MV-4-11 (cell line): ENCODE measurements around the gene AP2A2.
"Not testable (repeated sequence)": the region's sequence is repeated elsewhere in the genome, so short reads cannot be mapped to it uniquely, and the experiment has no call there.

Experiments
- DNase-seq: peaks from one replicate; lab custom pipeline; 2025; lab: John Stamatoyannopoulos, UW

AP2A2 gene

DNA sequence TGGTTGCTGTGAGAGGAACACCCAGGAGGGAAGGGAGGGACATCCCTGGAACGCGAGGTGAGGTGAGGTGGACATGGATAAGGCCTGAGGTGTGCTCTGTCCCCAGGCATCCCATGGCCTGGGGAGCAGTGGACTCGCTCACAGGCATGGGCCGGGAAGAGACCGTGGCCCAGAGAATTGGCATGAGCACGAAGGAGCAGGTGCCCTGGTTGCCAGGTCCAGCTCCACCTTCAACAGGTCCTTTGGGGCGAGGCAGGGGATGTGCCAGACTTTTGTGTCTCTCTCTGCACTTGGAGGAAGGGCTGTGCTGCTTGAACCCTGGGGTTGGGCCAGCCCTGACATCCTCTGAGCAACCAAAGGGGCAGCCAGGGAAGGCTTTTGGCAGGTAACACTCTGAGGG, 89.4 kb downstream of the AP2A2 start:
- no peak for DNase-seq

DNA sequence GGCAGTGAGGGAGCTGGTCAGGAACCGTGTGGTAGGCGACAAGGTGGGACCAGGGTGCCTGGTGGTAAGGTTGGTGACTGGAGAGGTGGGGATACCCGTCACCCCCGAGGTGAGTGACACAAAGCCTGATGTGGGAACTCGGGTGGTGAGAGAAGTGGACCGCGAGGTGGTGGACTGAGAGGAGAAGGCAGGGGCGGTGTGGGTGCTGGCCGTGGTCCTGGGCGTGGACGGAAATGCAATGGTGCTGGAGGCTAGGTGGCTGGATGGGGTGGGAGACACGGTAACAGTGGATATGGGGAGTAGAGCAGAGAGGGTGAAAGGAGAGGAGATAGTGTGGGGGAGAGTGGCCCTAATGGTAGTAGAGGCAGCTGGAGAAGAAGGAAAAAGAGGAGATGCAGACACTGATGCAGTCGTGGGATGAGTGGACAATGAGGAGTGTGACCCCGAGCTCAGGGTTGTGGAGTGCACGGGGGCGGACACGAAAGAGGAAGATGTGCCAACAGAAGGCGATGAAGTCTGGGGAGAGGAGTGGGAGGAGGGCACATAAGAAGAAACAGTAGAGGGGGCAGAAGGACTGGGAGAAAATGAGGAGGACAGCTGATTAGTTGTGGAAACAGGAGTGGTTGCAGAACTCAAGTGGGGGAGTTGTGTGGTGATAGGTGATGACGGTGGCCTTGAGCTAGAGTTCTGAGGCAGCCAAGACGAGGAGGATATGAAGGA, 90.3 kb downstream of the AP2A2 start:
- no peak for DNase-seq

- DNase-seq = not testable (repeated sequence)
Measured at GRCh38 chr11:1016610-1017126, 91.0 kb downstream of the AP2A2 start.

DNA sequence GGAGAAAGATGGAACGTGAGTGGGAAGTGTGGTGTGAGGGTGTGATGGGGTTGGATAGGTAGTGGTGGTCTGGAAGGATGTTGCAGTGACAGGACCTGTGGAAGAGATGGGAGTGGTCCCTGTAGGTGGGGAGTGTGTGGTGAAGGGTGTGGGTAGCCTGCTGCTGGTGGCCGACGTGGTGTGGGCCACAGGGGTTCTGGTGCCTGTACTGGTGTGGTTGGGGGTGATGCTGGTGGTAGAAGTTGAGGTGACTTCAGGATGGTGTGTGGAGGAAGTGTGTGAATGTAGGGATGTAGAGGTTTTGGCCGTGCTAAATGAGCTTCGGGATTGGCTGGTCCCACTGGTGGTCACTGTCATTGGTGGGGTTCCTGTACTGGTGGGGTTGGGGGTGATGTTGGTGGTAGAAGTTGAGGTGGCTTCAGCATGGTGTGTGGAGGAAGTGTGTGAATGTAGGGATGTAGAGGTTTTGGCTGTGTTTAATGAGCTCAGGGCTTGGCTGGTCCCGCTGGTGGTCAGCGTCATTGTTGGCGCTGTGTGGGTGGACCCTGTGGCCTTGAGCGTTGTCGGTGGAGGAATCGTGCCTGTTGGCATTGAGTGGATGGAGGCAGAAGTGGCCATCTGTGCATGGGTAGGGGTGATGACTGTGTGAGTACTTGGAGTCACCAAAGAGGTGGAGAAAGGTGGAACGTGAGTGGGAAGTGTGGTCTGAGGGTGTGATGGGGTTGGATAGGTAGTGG, 91.8 kb downstream of the AP2A2 start:
- no peak for DNase-seq

GRCh38 chr11:1018091-1018490, 92.4 kb downstream of the AP2A2 start:
- no peak for DNase-seq

DNA sequence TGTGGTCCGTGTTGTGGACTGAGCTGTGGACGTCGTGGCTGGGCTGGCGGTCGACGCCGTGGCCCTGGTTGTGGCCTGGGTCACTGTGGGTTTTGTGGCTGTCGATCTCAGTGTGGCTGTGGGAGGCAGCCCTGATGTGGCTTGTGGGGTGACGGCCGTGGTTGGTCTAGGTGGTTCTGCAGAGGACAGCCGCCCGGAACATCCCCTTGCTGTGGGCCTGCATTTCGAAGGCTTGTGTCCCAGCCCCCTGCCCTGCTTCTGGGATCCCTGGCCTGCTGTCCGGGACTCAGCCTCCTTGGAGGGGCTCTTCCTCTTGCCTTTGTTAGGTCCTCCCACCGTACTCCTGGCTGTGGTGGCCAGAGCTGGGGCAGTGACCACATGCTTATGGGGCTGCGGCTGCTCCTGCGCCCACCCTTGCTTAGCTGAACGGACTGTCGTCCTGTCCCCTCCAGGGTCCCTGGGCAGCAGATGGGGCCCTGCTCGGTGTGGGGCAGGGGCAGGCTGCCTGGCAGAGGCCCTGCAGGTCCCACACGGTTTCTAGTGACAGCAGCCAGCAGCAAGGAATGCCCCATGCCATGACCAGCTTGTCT, 93.7 kb downstream of the AP2A2 start:
- DNase-seq = no peak

DNA sequence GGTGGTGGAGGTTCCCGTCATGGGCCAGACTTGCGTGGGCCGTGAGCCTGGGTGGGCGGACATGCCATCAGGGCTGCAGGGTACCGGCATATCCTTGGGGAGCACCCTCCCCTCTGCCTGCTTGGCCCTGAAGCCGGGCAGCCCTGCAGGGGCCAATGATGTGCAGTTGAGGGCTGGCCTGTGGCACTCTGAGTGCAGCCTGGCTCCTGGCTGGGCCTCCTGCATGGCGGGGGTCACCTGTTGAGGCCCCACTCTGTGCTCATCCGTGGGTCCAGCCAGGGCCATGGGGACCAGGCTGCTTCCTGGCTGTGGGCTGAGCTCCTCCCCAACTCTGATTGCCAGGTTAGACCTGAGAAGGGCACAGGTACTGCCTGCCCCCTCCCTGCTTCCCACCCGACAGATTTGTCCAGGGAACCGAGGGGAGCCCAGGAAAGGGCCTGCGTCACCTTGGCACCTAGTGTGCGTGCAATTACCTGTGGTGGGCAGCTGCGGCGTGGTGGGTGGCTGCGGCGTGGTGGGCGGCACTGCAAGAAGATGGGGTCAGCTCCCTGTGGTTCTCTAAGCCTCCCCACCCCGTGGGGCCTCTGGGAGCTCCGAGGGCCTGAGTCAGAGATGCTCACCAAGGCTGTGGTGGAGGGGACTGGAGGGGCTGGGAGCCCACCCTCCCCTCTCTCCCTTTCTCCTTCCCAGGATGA, 94.7 kb downstream of the AP2A2 start:
- no peak for DNase-seq

DNA sequence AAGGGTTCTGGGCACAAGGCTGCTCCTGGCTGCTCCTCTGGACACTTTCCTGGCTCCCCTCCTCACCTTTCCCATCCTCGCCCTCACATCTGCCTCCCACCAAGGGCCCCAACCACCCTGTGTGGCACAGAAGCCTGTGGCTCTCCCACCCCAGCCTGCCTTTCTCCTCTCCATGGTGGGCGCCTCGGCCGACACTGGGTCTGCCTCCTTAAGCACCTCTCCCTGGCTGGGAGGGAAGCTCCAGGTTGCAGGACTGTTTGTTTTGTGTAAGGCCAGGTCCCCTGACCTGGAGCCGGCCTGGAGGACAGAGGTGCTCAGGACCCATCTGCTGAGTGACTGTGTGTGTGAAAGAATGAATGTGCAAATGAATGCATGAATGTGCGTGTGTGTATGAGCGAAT, 96.7 kb downstream of the AP2A2 start:
- no peak for DNase-seq

DNA sequence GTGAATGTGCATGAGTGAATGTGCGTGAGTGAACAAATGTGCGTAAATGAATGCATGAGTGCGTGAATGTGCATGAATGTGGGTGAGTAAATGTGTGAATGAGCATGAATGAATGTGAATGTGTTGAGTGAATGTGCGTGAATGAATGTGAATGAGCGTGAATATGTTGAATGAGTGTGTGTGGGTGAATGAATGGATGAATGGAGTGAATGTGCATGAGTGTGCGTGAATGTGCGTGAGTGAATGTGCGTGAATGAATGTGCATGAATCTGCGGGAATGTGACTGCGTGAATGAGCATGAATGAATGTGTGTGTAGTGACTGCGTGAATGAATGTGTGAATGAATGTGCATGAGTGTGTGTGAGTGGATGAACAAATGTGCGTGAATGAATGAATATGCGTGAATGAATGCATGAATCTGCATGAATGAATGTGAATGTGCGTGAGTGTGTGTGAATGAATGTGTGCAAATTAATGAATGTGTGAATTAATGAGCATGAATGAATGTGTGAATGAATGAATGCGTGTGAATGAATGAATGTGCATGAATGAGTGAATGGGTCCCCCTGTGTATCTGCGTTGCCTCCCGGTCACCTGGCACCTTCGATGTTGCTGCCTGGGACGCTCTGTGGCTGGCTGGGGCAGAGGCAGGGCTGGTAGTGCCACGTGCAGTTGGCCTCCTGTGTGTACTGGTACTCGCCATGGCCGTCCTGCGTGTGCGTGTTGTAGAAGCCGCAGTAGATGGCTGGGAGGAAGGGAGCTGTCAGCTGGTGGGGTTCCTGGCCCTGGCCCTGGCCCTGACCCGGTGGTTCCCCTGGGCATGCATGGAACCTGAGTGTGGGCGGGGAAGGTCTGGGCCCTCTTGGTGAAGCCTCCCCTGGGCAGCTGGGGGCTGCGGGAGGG, 97.5 kb downstream of the AP2A2 start:
- no peak for DNase-seq

DNA sequence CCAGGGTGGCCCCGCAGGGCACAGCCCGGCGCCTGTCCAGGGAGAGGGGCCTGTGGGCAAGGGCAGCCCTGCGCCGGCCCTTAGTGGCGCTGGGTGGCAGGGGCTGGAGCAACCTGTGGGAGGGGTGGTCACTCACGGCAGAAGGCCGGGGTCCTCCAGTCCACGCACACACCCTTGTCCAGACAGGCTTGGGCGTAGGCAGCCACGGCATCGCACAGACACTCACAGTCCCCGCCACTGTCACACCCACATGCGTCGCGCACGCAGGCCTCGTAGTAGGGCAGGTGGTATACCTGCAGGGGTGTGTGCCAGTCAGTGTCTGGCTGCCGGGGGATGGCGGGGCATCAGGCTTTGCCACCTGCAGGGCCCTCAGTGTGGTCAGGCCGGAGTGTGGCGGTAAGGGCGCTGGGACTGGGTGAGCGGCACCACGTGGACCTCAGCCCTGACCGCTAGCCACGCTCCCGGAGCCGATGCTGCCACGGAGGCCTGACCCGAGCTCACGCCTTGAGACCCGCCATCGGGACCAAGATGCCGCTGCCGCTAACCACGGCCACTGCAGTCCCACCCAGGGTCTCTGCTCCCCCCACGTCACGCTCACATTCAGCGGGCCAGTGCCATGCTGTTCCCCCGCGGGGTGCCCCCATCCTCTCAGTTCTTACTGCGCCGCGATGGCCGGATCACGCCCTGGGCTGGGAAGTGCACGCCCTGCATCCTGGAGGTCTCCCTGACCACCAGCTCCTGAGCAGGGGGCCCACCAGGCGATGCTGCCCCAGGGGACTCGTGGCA, 98.3 kb downstream of the AP2A2 start:
- DNase-seq = no peak

- no peak for DNase-seq
Measured at GRCh38 chr11:1024597-1025409, 99.1 kb downstream of the AP2A2 start.

GRCh38 chr11:1025410-1026162, 99.9 kb downstream of the AP2A2 start:
- no peak for DNase-seq

DNA sequence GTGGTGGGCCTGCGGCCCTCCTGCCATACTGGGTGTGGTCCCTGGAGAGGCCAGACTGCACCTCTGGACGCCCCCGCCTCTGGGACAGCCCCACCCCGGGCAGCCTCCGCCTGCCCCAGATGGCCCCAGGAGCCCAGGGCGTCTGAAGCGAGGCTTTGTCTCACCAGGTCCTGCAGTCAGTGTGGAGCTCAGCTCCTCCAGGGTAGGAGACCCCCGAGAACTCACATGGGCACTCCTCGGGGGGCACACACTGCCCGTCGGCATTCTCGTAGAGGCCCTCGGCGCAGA, 100.4 kb downstream of the AP2A2 start:
- no peak for DNase-seq

- DNase-seq = no peak
Measured at GRCh38 chr11:1026641-1027482, 101.2 kb downstream of the AP2A2 start.

DNA sequence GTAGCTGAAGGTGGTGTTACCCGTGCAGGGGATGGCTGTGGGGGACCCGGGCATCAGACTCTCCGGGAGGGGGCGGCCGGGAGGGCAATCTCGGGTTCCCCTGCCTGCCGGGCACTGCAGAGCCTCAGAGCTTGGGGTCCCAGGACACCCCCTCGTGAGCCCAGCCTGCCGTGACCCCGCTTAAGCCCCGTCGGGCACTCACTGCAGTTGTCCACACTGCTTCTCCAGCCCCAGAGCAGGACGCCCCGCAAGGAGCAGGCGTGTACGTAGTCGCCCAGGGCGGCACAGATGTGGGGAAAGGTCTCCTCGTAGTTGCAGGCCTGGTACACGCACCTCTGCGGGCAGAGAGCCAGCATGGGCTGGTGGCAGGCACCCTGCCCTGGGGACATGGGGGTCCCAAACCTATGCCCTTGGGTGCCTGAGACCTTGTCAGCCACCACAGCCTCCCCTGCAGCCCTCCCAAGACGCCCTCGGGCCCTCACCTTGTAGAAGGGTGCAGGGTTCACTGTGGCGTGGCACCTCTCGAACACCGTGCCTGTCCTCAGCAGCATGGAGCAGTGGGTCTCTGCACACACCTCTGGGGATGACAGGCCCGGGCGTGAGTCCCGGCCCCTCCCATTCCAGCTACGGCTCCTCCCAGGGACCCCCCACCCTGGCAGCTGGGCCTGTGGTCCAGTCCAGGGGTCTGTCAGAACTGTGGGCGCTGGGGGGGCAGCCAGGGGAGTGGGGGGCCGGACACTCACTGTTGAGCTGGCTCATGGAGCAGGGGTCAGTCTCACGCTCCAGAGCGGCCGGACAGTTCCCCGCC, 102.0 kb downstream of the AP2A2 start:
- no peak for DNase-seq

DNA sequence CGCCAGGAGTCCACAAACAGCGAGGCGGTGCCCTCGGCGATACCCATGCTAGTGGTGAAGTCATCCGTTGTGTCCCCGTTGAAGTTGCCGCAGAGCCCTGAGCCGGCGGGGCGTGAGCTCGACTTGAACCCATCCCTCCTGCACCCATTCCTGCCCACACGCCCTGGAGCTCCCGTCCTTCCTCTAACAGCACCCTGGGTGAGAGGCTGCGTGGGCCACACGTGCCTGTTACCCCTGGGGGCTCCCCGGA, 102.5 kb downstream of the AP2A2 start:
- DNase-seq = no peak

DNA sequence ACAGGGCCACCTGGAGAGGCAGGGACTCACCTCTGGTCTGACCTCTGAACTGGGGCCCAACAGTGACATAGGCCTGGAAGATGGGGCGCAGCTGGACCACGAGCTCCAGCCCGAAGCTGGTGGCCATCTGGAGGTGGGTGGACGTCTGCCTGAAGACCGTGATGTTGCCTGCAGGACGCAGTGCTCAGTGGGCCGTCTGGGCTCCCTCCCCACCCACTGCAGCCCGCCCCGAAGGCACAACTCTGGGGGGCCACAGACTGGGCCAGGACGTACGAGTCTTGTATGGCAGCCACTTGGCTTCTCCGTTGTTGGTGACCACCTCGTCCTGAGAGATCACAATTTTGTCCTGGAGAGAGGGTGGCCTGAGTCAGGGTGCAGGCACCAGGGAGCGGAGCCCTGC, 102.9 kb downstream of the AP2A2 start:
- DNase-seq = no peak

GRCh38 chr11:1029051-1029450, 103.4 kb downstream of the AP2A2 start:
- no peak for DNase-seq
